NCI-H1092 (cell line): ENCODE results near the gene CRX.
A peak's percentile ranks its signal among the peaks of the same experiment; 100 is the strongest.
"Not testable (repeated sequence)": the region's sequence is repeated elsewhere in the genome, so short reads cannot be mapped to it uniquely, and the experiment has no call there.

Source experiments
- DNase-seq: peaks from one replicate; lab custom pipeline; 2025; lab: John Stamatoyannopoulos, UW

The CRX gene

DNA sequence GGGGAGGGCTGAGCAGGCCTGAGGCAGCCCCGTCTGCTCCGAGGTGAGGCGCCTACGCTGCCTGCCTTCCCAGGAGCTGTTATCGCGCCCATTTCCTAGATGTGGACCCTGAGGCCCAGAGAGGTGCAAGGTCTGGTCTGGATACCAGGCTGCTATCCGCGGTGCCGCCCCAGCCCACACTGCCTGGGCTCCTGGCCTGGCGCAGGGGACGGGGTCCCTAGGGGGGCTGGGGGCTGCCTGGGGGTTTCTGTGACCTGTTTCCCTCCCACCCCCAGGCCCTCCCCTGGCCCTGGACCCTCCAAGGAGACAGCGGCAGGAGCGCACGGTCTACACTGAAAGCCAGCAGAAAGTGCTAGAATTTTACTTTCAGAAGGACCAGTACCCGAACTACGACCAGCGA lies 38.1 kb downstream of the CRX start:
- not testable (repeated sequence) for DNase-seq

- no peak for DNase-seq
These were observed 39.0 kb downstream of the CRX start for GRCh38 chr19:47860602-47861297.

- no peak for DNase-seq
These were observed 39.9 kb downstream of the CRX start for GRCh38 chr19:47861630-47862029.

- DNase-seq: peak; percentile 62
These were observed 41.8 kb downstream of the CRX start for GRCh38 chr19:47863514-47863936.

GRCh38 chr19:47865166-47865565 lies 43.4 kb downstream of the CRX start:
- DNase-seq: no peak

- no peak for DNase-seq
These were observed 57.2 kb downstream of the CRX start for GRCh38 chr19:47878906-47879305.

DNA sequence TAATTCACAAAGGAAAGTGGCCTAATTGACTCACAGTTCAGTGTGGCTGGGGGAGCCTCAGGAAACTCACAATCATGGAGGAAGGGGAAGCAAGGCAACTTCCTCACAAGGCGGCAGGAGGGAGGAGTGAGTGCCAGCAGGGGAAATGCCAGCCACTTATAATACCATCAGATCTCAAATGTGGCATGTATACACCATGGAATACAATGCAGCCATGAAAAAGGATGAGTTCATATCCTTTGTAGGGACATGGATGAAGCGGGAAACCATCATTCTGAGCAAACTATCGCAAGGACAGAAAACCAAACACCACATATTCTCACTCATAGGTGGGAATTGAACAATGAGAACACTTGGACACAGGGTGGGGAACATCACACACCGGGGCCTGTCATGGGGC lies 57.6 kb downstream of the CRX start:
- DNase-seq: not testable (repeated sequence)

DNA sequence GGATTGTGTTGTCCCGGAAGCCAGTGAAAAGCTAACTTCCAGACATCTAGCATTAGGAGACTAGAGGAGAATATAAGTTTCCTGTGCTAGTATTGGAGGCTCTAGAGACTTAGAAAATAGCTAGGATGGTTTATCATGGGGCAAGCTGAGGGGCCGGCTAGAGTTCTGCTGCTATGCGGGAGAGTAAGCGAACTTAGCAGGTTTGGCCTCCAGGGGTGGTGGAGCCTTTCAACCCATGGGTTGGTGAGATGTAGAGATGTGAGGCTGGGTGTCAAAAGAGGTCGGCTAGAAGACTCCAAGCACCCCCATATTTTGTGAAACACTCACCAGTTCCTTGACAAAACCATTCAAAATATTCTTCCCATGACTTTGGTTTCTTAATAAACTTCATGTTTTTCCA lies 60.0 kb downstream of the CRX start:
- DNase-seq: no peak

- no peak for DNase-seq
These were observed 61.2 kb downstream of the CRX start for GRCh38 chr19:47882890-47883289.

DNA sequence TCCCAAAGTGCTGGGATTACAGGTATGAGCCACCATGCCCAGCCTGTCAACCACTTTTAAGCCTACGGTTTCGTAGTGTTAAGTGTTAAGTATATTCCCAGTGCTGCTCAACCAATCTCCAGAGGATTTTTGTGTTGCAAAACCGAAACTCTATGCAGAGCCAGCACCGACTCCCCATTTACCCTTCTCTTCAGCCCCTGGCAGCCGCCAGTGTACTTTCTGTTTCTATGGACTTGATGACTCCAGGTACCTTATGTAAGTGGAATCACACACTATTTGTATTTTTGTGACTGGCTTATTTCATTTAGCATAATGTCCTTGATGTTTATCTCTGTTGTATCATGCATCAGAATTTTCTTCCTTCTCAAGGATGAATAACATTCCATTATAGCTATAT lies 63.3 kb downstream of the CRX start:
- DNase-seq: no peak

- no peak for DNase-seq
These were observed 64.3 kb downstream of the CRX start, which contains the start of gene SULT2A1 for GRCh38 chr19:47886010-47886559. Gene SULT2A1, minus strand, starts transcription at chr19:47886315. Its CDS starts 58 bp downstream, at chr19:47886257.

- DNase-seq: no peak
These were observed 69.3 kb downstream of the CRX start for GRCh38 chr19:47890865-47891621.

GRCh38 chr19:47891622-47891922 lies 69.8 kb downstream of the CRX start:
- DNase-seq: no peak

DNA sequence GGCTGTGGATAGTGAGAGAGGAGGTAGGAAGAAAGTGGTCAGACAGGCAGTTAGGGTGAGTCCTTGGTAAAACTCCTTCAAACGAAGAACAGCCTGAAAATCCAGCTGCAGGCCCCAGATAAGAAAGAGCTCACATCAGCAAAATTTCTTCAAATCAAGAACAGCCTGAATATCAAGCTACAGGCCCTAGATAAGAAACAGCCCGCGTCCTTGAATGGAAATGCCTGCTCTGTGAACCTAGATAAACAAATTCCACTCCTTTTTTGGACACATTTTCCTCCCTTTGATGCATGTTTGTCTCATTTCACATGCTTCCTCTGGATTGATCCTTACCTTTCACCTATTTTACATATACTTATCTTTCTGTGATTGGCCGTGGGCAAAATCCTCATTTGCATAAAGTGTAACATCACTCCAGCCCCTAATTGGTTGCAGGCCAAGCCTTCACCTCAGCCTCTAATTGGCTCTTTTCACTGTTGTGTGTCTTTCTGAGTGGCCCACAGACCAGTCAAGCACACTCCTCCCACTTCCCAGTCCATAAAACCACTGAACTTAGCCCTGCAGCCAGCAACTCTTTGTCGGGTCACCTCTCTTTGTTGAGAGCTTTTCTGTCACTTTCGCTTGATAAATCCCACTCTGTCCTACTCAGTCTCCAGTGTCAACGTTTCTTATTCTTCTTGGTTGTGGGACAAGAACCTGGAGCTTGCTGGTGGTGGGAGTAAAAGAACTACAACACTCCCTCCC lies 70.4 kb downstream of the CRX start:
- DNase-seq: no peak
